ENCODE measurements around the gene EVI2A.
A peak's percentile ranks its signal among the peaks of the same experiment; 100 is the strongest.
"Not testable (repeated sequence)": the region's sequence is repeated elsewhere in the genome, so short reads cannot be mapped to it uniquely, and the experiment has no call there.

The EVI2A gene

DNA sequence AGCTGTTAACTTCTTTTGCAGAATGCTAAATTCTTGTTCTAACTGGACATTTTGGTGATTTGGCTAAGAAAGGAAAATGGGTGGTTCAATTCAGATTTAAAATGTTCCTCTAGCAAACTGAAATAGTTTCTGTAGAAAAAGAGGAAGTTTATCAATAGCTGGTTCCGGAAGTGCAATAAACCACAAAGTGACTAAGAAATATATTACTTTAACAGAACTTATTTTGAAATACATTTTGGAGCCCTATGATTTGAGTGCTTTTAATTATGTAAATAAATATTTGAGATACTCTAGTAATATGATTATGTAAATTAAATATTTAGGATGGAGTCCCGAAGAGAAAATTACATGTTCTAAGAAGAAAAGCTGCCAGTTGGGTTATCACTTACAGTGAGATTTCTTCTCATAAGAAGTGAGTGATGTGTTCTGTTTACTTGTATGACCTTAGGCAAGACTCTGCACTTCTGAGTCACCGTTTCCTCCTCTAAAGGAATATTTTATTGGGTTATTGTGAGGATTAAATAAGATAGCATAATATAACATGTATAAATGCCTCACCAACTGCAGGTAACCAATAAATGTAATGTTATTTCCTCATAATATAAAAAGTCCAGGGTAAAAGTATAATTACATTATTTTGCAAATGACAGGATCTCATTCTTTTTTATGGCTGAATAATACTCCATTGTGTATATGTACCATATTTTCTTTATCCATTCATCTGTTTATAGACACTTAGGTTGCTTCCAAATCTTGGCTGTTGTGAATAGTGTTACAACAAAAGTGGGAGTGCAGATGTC, 7.2 kb downstream of the EVI2A start, which contains the start of gene EVI2B:
Gene EVI2B, minus strand, starts transcription at position 73 of the 800 bp plus-strand sequence. CDS start 8,445 bp downstream, outside the sequence.
- Histone ChIP-seq H3K4me2 (peak within 1 kb of the TSS; percentile 86), H3K9me3 (no peaks in the 10 kb centered on the region), H3K27me3 (no peaks in the 10 kb centered on the region), H3K36me3 (peaks cover 3% of the 10 kb centered on the region; the same call in 1 of the 2 replicates), H3K9ac (peak within 1 kb of the TSS; percentile 82), H4K20me1 (no peaks in the 10 kb centered on the region), H3K4me1 (peaks cover 72% of the 10 kb centered on the region), H3K4me3 (peak within 1 kb of the TSS; percentile 66), H3K27ac (peak within 1 kb of the TSS; percentile 95)
- TF ChIP-seq Cebpa-rat (IDR thresholded peaks at IDR 0.05) = no peak

DNA sequence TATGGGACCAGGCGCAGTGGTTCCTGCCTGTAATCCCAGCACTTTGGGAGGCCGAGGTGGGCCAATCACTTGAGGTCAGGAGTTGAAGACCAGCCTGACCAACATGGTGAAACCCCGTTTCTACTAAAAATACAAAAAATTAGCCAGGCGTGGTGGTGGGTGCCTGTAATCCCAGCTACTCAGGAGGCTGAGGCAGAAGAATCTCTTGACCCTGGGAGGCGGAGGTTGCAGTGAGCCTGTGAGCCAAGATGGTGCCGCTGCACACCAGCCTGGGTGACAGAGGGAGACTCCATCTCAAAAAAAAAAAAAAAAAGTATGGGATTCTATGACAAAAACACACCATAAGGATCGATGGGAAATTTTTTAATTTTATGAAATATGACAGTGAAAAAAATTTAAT, 9.2 kb downstream of the EVI2A start:
- Histone ChIP-seq H3K27ac (peak overlapping the region; percentile 95), H3K4me2 (peak overlapping the region; percentile 86), H3K4me3 (peak overlapping the region; percentile 66), H3K36me3 (peaks cover 15% of the 10 kb centered on the region), H3K4me1 (peaks cover 82% of the 10 kb centered on the region), H3K9ac (peak overlapping the region; percentile 79)
- not testable (repeated sequence) for H3K27me3 ChIP-seq, H3K9me3 ChIP-seq, H4K20me1 ChIP-seq

DNA sequence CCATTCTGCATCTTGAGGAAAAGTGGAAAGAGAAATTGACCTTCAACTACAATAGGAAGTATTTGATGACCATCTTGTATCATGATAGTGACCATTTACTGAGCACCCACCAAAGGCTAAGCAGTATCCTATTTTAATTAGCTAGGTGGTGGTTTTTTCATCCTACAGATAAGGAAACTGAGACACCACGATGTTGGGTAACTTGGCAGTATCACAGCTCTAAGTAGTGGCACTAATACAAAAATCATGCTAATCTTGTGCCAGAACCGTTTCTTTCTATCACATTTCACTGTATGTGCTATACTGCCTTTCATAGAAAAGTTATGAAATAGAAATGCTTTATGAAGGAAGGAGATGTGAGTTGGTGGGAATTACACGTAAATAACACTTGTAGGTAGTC, 9.9 kb downstream of the EVI2A start:
- H3K27me3 ChIP-seq = no peaks in the 10 kb centered on the region
- no peak for TF ChIP-seq Cebpa-rat (IDR thresholded peaks at IDR 0.05)
- peaks cover 75% of the 10 kb centered on the region for H3K4me1 ChIP-seq
- H3K4me3 ChIP-seq = peak overlapping the region; percentile 66
- peak overlapping the region; percentile 95 for H3K27ac ChIP-seq
- peaks cover 6% of the 10 kb centered on the region; the same call in 1 of the 2 replicates for H3K9me3 ChIP-seq
- peak overlapping the region; percentile 79 for H3K9ac ChIP-seq
- H3K36me3 ChIP-seq = peaks cover 22% of the 10 kb centered on the region
- H3K4me2 ChIP-seq = peak overlapping the region; percentile 86
- no peaks in the 10 kb centered on the region for H4K20me1 ChIP-seq

DNA sequence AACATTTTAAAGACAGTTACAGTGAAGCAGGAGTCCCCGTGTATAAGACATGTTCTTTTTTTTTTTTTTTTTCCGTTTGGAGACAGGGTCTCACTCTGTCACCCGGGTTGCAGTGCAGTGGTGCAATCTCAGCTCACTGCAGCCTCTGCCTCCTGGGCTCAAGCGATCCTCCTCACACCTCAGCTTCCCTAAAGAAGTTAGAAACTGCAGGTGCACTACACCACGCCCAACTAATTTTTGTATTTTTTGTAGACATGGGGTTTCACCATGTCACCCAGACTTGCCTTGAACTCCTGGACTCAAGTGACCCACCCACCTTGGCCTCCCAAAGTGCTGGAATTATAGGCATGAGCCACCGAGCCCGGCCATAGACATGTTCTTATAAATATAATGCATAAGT, 10.5 kb downstream of the EVI2A start:
- peak overlapping the region; percentile 66 for H3K4me3 ChIP-seq
- H3K27me3 ChIP-seq = no peaks in the 10 kb centered on the region
- peak overlapping the region; percentile 86 for H3K4me2 ChIP-seq
- peak overlapping the region; percentile 79 for H3K9ac ChIP-seq
- H4K20me1 ChIP-seq = no peaks in the 10 kb centered on the region
- no peak for TF ChIP-seq Cebpa-rat (IDR thresholded peaks at IDR 0.05)
- H3K4me1 ChIP-seq = peaks cover 68% of the 10 kb centered on the region
- H3K27ac ChIP-seq = peak overlapping the region; percentile 95
- H3K9me3 ChIP-seq = peaks cover 8% of the 10 kb centered on the region; the same call in 1 of the 2 replicates
- H3K36me3 ChIP-seq = peaks cover 26% of the 10 kb centered on the region

DNA sequence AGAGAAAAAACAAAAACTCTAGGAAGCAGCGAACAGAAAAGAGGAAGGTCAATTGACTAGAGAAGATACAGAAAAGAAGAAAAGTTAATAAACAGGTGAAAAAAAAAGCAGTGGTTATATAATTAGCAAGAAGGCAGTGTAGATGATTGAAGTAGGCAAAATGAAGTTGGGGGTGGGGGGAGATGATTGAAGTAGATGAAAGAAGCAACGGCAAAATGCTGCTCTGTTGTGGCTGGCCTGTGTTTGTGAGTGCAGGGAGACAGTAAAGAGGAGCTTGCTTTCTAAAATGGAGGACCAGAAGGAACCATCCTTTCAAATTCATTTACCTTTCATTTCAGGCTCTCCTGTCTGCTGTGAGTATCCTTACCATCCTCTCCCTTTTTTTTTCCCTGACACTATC, 11.2 kb downstream of the EVI2A start:
- TF ChIP-seq Cebpa-rat (IDR thresholded peaks at IDR 0.05) = no peak
- peaks cover 31% of the 10 kb centered on the region for H3K36me3 ChIP-seq
- peaks cover 15% of the 10 kb centered on the region for H3K9me3 ChIP-seq
- peak overlapping the region; percentile 66 for H3K4me3 ChIP-seq
- peaks cover 62% of the 10 kb centered on the region for H3K4me1 ChIP-seq
- H4K20me1 ChIP-seq = no peaks in the 10 kb centered on the region
- no peaks in the 10 kb centered on the region for H3K27me3 ChIP-seq
- peak overlapping the region; percentile 79 for H3K9ac ChIP-seq
- peak overlapping the region; percentile 86 for H3K4me2 ChIP-seq
- H3K27ac ChIP-seq = peak overlapping the region; percentile 95

DNA sequence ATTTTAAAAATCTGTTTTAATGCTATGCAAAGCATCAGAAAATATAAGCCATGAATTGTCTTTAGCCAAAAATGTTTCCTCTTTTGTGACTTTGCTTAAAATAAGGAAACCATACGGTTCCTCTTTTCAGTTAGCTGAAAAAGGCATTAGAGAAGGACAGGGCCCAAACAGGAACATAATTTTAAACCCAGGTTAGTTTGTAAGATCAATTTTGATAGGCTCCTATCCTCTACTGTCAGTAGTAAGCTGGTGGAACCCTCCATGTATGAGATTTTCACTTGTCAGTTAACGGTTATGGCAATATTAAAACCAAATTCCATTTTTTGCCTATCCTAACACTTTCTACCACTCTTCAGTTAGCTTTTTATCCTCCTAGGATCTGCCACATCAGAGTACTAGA, 11.9 kb downstream of the EVI2A start:
- Histone ChIP-seq H3K27ac (peak overlapping the region; percentile 95), H3K36me3 (peaks cover 38% of the 10 kb centered on the region)

DNA sequence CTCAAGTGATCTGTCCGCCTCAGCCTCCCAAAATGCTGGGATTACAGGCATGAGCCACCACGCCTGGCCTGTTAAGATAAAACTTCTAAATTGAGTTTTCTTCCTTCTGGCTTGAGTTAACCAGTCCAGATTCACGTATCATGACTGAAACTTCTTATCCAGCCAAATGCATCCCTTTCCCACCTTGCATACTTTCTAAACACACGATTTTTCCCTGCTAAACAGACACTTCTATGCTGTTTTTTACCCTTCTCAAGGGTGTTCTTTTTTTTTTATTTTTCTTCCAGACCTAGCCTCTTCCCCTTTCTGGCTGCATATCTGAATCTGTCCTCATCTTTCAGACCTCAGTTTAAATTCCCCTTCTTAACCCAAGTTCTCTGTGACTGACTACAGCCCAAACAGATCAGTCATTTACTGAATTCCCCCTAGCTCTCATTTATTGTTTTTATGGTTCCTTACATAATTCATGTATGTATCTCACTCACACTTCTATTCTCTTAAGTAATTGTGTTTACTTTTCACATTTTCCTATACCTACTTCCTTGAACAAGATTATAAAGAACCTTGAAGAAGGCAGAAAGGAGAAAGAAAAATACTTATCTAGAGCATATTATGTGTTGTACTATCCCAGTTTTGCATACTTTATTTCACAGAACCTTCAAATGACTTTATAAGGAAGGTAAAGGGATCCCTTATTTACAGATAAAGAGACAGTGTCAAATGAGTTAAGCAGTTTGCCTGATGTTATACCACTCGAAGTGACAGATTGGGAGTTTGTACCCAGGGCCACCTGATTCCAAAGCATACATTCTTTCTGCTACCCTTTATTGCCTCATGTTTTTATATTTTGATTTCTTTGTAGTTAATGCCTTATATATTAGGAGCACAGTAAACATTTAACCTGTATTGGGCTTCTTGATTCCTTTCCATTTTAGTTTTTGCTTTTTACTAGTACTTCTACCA, 12.8 kb downstream of the EVI2A start:
- Histone ChIP-seq H3K4me3 (peak overlapping the region; percentile 66; the same call in 1 of the 2 replicates), H3K4me2 (peak overlapping the region; percentile 86), H4K20me1 (no peaks in the 10 kb centered on the region), H3K27ac (peak overlapping the region; percentile 95), H3K9me3 (peaks cover 27% of the 10 kb centered on the region), H3K9ac (peak overlapping the region; percentile 79), H3K4me1 (peaks cover 52% of the 10 kb centered on the region), H3K27me3 (no peaks in the 10 kb centered on the region), H3K36me3 (peaks cover 44% of the 10 kb centered on the region)
- TF ChIP-seq Cebpa-rat (IDR thresholded peaks at IDR 0.05) = no peak

More for the DNA sequence above, 11.9 kb downstream of the EVI2A start:
- peaks cover 22% of the 10 kb centered on the region for H3K9me3 ChIP-seq
- no peaks in the 10 kb centered on the region for H4K20me1 ChIP-seq
- H3K9ac ChIP-seq = peak overlapping the region; percentile 79
- peak overlapping the region; percentile 86 for H3K4me2 ChIP-seq
- peak overlapping the region; percentile 66 for H3K4me3 ChIP-seq
- TF ChIP-seq Cebpa-rat (IDR thresholded peaks at IDR 0.05) = no peak
- peaks cover 55% of the 10 kb centered on the region for H3K4me1 ChIP-seq
- no peaks in the 10 kb centered on the region for H3K27me3 ChIP-seq

DNA sequence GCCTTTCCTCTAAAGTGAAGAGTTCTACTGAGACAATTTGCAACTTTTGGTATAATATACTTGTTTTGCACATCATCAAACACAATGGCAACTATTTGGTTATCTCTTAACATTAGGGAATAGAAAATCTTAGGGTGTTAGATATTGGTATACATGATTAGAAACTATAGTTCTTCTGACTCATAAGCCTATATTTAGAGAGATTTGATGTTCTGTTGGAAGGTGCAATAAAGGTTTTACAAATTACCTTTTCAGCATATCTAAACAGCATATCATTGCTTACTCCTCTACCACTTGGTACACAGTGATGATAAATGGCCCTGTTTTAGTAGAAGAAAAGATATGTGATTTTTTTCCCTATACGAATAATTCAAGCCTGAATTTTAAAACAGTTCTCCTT, 13.8 kb downstream of the EVI2A start:
- H3K4me3 ChIP-seq = no peak overlapping the region
- peaks cover 52% of the 10 kb centered on the region for H3K4me1 ChIP-seq
- peaks cover 31% of the 10 kb centered on the region for H3K9me3 ChIP-seq
- H3K27me3 ChIP-seq = no peaks in the 10 kb centered on the region
- peaks cover 54% of the 10 kb centered on the region for H3K36me3 ChIP-seq
- no peak overlapping the region for H3K9ac ChIP-seq
- peak overlapping the region; percentile 86 for H3K4me2 ChIP-seq
- no peak overlapping the region for H3K27ac ChIP-seq
- TF ChIP-seq Cebpa-rat (IDR thresholded peaks at IDR 0.05) = no peak
- H4K20me1 ChIP-seq = no peaks in the 10 kb centered on the region

DNA sequence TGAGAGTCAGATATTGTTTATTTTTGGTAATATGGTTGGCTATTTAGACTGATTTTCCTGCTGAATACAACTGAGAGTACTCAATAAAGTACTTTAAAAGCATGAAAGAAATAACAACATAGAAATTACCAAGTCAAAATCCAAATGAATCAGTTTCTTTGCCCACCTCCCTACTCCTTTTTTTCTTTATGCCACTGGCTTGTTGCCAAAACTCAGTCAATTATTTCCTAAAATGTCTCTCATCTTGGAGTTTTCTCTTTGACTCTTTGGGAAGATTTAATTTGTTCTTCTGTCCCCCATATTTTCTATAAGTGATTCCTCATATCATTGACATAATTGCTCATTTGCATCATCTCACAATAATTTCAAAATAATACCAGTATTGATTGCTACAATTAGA, 21.8 kb downstream of the EVI2A start:
- H3K4me2 ChIP-seq = no peak overlapping the region
- H3K4me3 ChIP-seq = no peak overlapping the region
- no peak overlapping the region for H3K9ac ChIP-seq
- TF ChIP-seq Cebpa-rat (IDR thresholded peaks at IDR 0.05) = no peak
- H4K20me1 ChIP-seq = no peaks in the 10 kb centered on the region
- H3K27me3 ChIP-seq = no peaks in the 10 kb centered on the region
- H3K4me1 ChIP-seq = no peaks in the 10 kb centered on the region
- H3K27ac ChIP-seq = no peak overlapping the region
- peaks cover 24% of the 10 kb centered on the region for H3K36me3 ChIP-seq
- H3K9me3 ChIP-seq = peaks cover 10% of the 10 kb centered on the region

Data from BLaER1 (cell line).